Subcutaneous adipose tissue (tissue), 4 donors: ENCODE measurements around the gene ADGRG6. TPM values are rescaled to one million over a fixed set of nuclear protein-coding genes. Genes with fewer than 3 reads are reported as not detected.

Experiments
- CTCF ChIP-seq: fragments of 450-650 bp; IDR thresholded peaks from one replicate; pipeline ENCODE4 v1.5.1; 2016; ENCODE audit warnings: low read depth, mild to moderate bottlenecking, control low read depth, antibody characterized with exemption, moderate library complexity
- total RNA-seq, 4 donors: library from RNA; depleted of rRNA; stranded (reverse); fragments of >200 nt; gene quantifications; one replicate each; pipeline ENCODE4 v1.1.0, GENCODE V29; 2016

ADGRG6 gene
- total RNA-seq, 4 donors from 2014 or later, result 17.3 to 25.8 (median 18.7) TPM

GRCh38 chr6:142440600-142441293, 138.9 kb downstream of the ADGRG6 start:
- no peak for TF ChIP-seq CTCF

GRCh38 chr6:142441716-142442115, 139.9 kb downstream of the ADGRG6 start:
- TF ChIP-seq CTCF, result no peak

- no peak for TF ChIP-seq CTCF
Observed at GRCh38 chr6:142443102-142443501, 141.3 kb downstream of the ADGRG6 start.

GRCh38 chr6:142443532-142443931, 141.7 kb downstream of the ADGRG6 start:
- no peak for TF ChIP-seq CTCF

GRCh38 chr6:142444376-142444775, 142.6 kb downstream of the ADGRG6 start:
- TF ChIP-seq CTCF, result no peak

GRCh38 chr6:142444881-142445301, 143.1 kb downstream of the ADGRG6 start:
- no peak for TF ChIP-seq CTCF

- TF ChIP-seq CTCF, result no peak
Observed at GRCh38 chr6:142446168-142446567, 144.4 kb downstream of the ADGRG6 start.
